OCI-LY7 (cell line): ENCODE results near the gene CMTM6.

Experiments used
- EZH2phosphoT487 ChIP-seq: fragments of 200-600 bp; sonication (generic); IDR thresholded peaks from 2 replicates; pipeline ENCODE4 v1.6.1; 2018; ENCODE audit warnings: low read depth, borderline replicate concordance, mild to moderate bottlenecking, mixed run types, antibody characterized with exemption, low read length, moderate library complexity, mixed read lengths
- TF ChIP-seq, protein P1 (sequence below): fragments of 200-600 bp; sonication (generic); conservative IDR thresholded peaks from 2 replicates; pipeline ENCODE4 v1.5.1; 2014; ENCODE audit warnings: mild to moderate bottlenecking, antibody characterized with exemption, low read length, moderate library complexity, mixed read lengths

DNA sequence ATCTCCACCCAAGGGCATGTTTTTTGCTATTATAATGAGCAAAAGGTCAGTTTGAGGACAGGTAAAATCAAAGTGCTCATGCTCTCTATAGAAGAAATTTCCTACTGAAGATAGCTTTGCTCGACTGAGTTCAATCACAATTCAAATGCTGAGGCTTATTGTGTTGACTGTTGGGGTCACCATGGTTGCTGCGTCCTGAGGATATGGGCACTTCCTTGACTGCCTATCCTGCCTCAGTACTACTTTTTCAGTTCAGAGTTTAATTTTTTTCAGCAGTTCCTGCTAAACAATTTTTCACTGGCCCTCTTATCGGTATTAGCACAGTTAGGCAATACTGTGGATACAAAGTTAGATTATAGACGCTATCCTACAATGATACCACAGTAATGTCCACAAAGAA lies 3.8 kb upstream of the CMTM6 start:
- TF ChIP-seq, protein P1, sequence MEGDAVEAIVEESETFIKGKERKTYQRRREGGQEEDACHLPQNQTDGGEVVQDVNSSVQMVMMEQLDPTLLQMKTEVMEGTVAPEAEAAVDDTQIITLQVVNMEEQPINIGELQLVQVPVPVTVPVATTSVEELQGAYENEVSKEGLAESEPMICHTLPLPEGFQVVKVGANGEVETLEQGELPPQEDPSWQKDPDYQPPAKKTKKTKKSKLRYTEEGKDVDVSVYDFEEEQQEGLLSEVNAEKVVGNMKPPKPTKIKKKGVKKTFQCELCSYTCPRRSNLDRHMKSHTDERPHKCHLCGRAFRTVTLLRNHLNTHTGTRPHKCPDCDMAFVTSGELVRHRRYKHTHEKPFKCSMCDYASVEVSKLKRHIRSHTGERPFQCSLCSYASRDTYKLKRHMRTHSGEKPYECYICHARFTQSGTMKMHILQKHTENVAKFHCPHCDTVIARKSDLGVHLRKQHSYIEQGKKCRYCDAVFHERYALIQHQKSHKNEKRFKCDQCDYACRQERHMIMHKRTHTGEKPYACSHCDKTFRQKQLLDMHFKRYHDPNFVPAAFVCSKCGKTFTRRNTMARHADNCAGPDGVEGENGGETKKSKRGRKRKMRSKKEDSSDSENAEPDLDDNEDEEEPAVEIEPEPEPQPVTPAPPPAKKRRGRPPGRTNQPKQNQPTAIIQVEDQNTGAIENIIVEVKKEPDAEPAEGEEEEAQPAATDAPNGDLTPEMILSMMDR: no peak
- no peak for TF ChIP-seq EZH2phosphoT487
